T-helper 17 cell (primary cell): ENCODE results near the gene GIPC3. TPM values are rescaled to one million over a fixed set of nuclear protein-coding genes. Genes with fewer than 3 reads are reported as not detected.

Experiments
- ATAC-seq: fragments of 150-1000 bp; cut with Tn5 transposase; 2 replicates; pipeline ENCODE4 v1.10.0; 2021; ENCODE audit warnings: mild to moderate bottlenecking, moderate library complexity
- DNase-seq, 3 donors: peaks; one replicate each; pipeline versions ENCODE4 v3.0.0 to v3.0.0-alpha.2; 2020 to 2021
- H3K9me3 ChIP-seq: one replicate; pipeline ENCODE4 v1.7.0; 2013; ENCODE audit warnings: low read length, mild to moderate bottlenecking; ENCODE audit not compliant: control insufficient read depth, poor library complexity, severe bottlenecking
- H3K27ac Mint-ChIP-seq: one replicate; pipeline ENCODE4 v1.8.0; 2022; ENCODE audit warnings: mild to moderate bottlenecking, moderate library complexity, mixed read lengths
- H3K27me3 Mint-ChIP-seq: one replicate; pipeline ENCODE4 v1.8.0; 2022; ENCODE audit warnings: mixed read lengths
- H3K36me3 Mint-ChIP-seq: one replicate; pipeline ENCODE4 v1.8.0; 2022; ENCODE audit warnings: low read depth, mixed read lengths
- H3K4me1 Mint-ChIP-seq: one replicate; pipeline ENCODE4 v1.8.0; 2022; ENCODE audit warnings: mild to moderate bottlenecking, mixed read lengths
- H3K4me3 Mint-ChIP-seq: one replicate; pipeline ENCODE4 v1.8.0; 2022; ENCODE audit warnings: mild to moderate bottlenecking, moderate library complexity, mixed read lengths
- total RNA-seq, 4 donors: library from RNA in 2 of 4; stranded (reverse) in 2 of 4; gene quantifications; one replicate each; pipeline ENCODE4 v1.2.3 and lab custom pipeline; 2022 to 2026

Gene GIPC3
- total RNA-seq (1 to 10 TPM in 1 of 2 donors, under 1 TPM in 1; 0.42 to 3.3 TPM), total RNA-seq (lab: John Stamatoyannopoulos, UW) (0.23 to 0.45 reads per million in 2 donors)

GRCh38 chr19:3585301-3586126, at the start of gene GIPC3:
TSS of gene GIPC3 (plus strand) at chr19:3585478. CDS start at chr19:3585598, 120 bp downstream.
- DNase-seq (no peak), ATAC-seq (no peak)
- Mint-ChIP-seq H3K27me3 (no peaks in the 10 kb centered on the region), H3K4me3 (peak within 1 kb of the TSS; percentile 28), H3K27ac (no peak within 1 kb of the TSS), H3K4me1 (no peaks in the 10 kb centered on the region), H3K36me3 (no peaks in the 10 kb centered on the region)
- no peaks in the 10 kb centered on the region for H3K9me3 ChIP-seq

DNA sequence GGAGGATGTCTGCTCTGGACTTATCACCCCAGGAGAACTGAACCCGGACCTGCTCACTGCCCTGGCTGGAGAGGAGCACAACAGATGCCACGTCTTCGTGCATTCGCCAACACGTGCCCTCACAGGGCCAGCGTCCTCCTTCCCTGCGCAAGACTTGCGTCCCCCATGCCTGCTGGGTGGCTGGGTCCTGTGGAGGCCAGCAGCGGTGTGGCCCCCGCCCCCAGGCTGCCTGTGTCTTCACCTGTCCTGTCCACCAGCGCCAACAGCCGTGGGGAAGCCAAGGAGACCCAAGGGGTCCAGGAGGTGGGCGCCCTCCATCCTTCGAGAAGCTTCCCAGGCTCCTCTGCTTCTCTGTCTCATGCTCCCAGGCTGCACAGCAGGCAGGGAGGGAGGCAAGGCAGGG, 49.7 kb upstream of the GIPC3 start:
- Mint-ChIP-seq H3K27ac (no peak overlapping the region), H3K36me3 (no peaks in the 10 kb centered on the region), H3K27me3 (no peaks in the 10 kb centered on the region), H3K4me1 (peaks cover 7% of the 10 kb centered on the region), H3K4me3 (no peak overlapping the region)
- no peak for ATAC-seq
- no peak for DNase-seq
- no peaks in the 10 kb centered on the region for H3K9me3 ChIP-seq

- no peak for ATAC-seq
- no peaks in the 10 kb centered on the region for H3K36me3 Mint-ChIP-seq
- H3K27ac Mint-ChIP-seq: peak overlapping the region; percentile 21
Measured at GRCh38 chr19:3535981-3536380, 49.3 kb upstream of the GIPC3 start.

DNA sequence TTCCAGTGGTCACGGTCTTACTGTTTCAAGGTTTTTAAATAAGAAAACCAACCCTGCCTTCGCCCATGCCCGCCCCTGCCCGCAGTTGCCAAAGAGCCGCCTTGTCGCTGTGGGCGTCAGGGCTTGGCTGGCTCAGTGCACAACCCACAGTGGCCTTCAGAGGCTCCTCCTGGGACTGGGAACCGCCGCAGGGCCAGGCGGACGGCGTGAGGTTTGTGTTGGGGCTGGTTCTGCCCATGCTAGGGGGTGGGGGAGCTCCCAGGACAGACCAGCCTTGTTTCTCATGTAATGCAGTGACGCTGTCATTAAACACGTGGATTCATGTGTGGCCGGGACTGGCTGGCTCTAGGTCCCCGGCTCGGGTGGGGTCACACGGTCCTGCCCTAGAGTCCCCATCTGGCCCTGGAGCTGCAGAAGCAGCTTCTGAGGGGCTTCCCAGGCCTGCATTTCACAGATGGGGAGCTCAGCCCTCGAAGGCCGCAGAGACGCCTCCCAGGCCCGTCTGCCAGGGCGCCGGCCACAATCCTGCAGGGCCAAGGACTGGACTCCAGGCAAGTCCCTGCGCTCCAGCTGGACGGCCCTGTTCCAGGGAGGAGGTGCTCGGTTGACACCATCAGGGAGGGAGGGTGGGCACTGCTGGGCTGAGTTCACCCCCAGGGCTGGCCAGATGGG, 48.7 kb upstream of the GIPC3 start:
- Mint-ChIP-seq H3K4me3 (no peak overlapping the region), H3K27ac (peak overlapping the region; percentile 21), H3K4me1 (peaks cover 7% of the 10 kb centered on the region), H3K36me3 (no peaks in the 10 kb centered on the region), H3K27me3 (no peaks in the 10 kb centered on the region)
- no peak for ATAC-seq
- H3K9me3 ChIP-seq: no peaks in the 10 kb centered on the region
- DNase-seq: no peak

More at GRCh38 chr19:3535981-3536380, 49.3 kb upstream of the GIPC3 start:
- H3K9me3 ChIP-seq: no peaks in the 10 kb centered on the region
- H3K27me3 Mint-ChIP-seq: no peaks in the 10 kb centered on the region
- H3K4me1 Mint-ChIP-seq: peaks cover 7% of the 10 kb centered on the region
- H3K4me3 Mint-ChIP-seq: no peak overlapping the region
- no peak for DNase-seq

DNA sequence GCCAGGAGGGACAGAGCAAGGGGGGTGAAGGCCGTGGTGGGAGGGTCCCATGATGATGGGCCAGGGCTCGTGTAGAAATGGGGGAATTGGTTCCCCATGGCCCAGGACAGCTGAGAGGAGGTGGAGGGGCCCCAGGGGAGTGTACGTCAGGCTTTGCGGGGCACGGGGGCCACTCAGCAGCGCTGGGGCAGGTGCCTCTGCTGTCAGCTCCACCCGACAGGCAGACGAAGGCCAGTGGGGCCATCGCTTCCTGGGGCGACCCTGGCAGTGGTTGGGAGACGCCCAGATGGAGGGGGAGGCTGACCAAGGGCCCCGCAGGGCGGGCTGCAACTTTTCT, 48.2 kb upstream of the GIPC3 start:
- Mint-ChIP-seq H3K27ac (no peak overlapping the region), H3K4me3 (peak overlapping the region; percentile 34), H3K27me3 (no peaks in the 10 kb centered on the region), H3K4me1 (peaks cover 7% of the 10 kb centered on the region), H3K36me3 (no peaks in the 10 kb centered on the region)
- DNase-seq: no peak
- ATAC-seq: no peak
- H3K9me3 ChIP-seq: no peaks in the 10 kb centered on the region

- no peaks in the 10 kb centered on the region for H3K9me3 ChIP-seq
- H3K36me3 Mint-ChIP-seq: no peaks in the 10 kb centered on the region
- peaks cover 7% of the 10 kb centered on the region for H3K4me1 Mint-ChIP-seq
- H3K4me3 Mint-ChIP-seq: peak overlapping the region; percentile 34
- H3K27me3 Mint-ChIP-seq: no peaks in the 10 kb centered on the region
- no peak overlapping the region for H3K27ac Mint-ChIP-seq
- ATAC-seq (peak; percentile 16), DNase-seq (no peak)
Measured at GRCh38 chr19:3537438-3538240, 47.6 kb upstream of the GIPC3 start.

DNA sequence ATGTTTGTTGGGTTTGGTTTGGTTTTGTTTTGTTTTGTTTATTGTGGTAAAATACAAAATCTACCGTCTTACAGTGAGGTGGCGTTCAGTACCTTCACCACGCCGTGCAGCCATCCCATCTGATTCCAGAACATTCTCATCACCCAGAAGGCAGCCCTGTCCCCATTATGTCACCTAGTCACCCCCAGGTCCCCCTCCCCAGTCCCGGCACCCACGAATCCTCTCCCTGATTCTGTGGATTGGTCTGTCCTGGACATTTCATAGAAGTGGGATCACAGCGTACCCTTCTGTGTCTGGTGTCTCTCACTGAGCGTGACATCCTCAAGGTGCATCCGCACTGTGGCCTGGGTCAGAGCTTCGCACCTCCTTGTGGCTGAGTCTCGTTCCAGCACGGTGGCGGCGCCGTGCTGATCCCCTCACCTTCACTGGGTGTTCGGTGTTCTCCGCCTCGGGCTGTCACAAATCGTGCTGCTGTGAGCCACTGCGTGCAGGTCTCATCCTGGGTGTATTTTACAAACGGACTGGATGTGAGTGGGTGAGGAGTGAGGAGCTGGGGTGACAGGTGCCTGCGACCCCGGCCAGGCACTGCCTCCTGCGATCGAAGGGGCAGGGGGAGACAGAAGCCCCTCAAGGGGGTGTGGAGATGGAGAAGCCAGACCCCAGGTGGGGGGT, 46.9 kb upstream of the GIPC3 start:
- peak; percentile 9 for ATAC-seq
- peaks cover 7% of the 10 kb centered on the region for H3K4me1 Mint-ChIP-seq
- H3K4me3 Mint-ChIP-seq: no peak overlapping the region
- no peaks in the 10 kb centered on the region for H3K36me3 Mint-ChIP-seq
- H3K9me3 ChIP-seq: no peaks in the 10 kb centered on the region
- no peaks in the 10 kb centered on the region for H3K27me3 Mint-ChIP-seq
- DNase-seq: no peak
- H3K27ac Mint-ChIP-seq: no peak overlapping the region

DNA sequence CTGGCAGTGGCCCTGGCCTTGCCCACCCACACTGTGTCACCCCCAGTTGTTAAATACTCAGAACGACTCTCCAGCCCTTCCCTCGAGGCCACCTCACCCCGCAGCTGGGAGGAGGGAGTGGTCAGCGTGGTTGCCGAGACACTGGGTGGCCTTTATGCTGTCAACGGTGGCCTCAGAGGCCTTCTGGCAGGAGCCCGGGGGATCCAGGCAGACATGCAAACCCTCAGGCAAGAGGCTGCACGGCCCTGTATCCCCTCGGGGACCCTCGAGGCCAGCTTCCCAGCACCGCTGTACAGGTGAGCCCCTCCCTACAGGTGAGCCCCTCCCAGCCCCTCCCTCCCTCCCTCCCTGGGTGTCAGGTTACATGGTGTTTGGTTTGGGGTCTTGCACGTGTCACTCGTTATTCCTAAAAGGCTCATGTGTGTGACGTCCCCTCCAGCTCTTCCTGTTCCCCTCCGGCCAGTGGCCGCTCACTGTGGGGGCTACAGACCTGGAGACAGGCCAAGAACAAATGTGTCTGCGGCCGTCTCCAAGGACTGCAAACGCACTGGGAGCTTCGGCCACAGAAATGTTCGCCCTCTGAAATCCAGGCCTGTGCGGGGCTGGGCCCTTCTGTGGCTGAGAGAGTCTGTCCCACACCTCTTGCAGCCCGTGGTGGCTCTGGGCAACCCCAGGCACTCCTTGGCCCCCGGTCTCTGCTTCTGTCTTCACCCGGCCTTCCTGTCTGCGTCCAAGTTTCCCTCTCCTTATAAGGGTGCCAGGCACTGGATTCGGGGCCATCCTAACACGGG, 46.1 kb upstream of the GIPC3 start, which contains the start of gene TEKTIP1:
TSS of gene TEKTIP1 (plus strand) at position 210 of the 791 bp plus-strand sequence. CDS start at position 214, 4 bp downstream.
- Mint-ChIP-seq H3K4me3 (peak within 1 kb of the TSS; percentile 25), H3K27ac (no peak within 1 kb of the TSS), H3K4me1 (peaks cover 7% of the 10 kb centered on the region), H3K36me3 (no peaks in the 10 kb centered on the region), H3K27me3 (no peaks in the 10 kb centered on the region)
- ATAC-seq (no peak), DNase-seq (no peak)
- no peaks in the 10 kb centered on the region for H3K9me3 ChIP-seq

GRCh38 chr19:3539756-3540118, 45.5 kb upstream of the GIPC3 start:
- H3K9me3 ChIP-seq: no peaks in the 10 kb centered on the region
- Mint-ChIP-seq H3K4me3 (no peak overlapping the region), H3K36me3 (no peaks in the 10 kb centered on the region), H3K27ac (no peak overlapping the region), H3K27me3 (no peaks in the 10 kb centered on the region), H3K4me1 (peaks cover 3% of the 10 kb centered on the region)
- ATAC-seq (no peak), DNase-seq (no peak)

- no peaks in the 10 kb centered on the region for H3K36me3 Mint-ChIP-seq
- H3K4me3 Mint-ChIP-seq: no peak overlapping the region
- ATAC-seq (no peak), DNase-seq (no peak)
- no peaks in the 10 kb centered on the region for H3K9me3 ChIP-seq
- H3K4me1 Mint-ChIP-seq: peaks cover 8% of the 10 kb centered on the region
- H3K27me3 Mint-ChIP-seq: no peaks in the 10 kb centered on the region
- H3K27ac Mint-ChIP-seq: no peak overlapping the region
Measured at GRCh38 chr19:3543150-3544057, 41.9 kb upstream of the GIPC3 start.

DNA sequence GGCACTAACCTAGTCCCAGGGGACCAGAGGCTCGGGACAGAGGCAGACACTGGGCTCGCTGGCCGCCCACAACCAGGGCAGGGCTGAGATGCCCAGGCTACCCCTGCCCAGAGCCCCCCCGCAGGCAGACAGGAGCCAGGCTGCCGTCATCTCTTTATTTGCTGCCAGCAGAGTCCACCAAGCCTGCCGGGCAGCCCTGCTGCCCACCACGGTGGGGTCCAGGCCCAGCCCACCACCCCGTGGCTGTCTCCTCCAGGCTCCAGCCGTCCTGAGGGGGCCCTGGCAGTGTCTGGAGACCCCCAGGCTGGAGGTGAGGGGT, 41.3 kb upstream of the GIPC3 start:
- Mint-ChIP-seq H3K36me3 (no peaks in the 10 kb centered on the region), H3K4me1 (peaks cover 8% of the 10 kb centered on the region), H3K4me3 (no peak overlapping the region), H3K27me3 (no peaks in the 10 kb centered on the region), H3K27ac (no peak overlapping the region)
- ATAC-seq (no peak), DNase-seq (no peak)
- no peaks in the 10 kb centered on the region for H3K9me3 ChIP-seq
